HEK293 (cell line): Measurements from ENCODE around the gene SAPCD1.

Experiments used
- CTCF ChIA-PET: fragments of 350-600 bp; formaldehyde crosslinking; extraction: SDS; loops from one replicate; lab custom pipeline; 2021; ENCODE audit warnings: antibody characterized with exemption; lab: Yijun Ruan, JAX
- POLR2A ChIA-PET: fragments of 300-600 bp; formaldehyde crosslinking; extraction: SDS; loops from one replicate; lab custom pipeline; 2020; ENCODE audit warnings: antibody characterized with exemption, inconsistent platforms; lab: Yijun Ruan, JAX
- H3K27ac ChIP-seq: fragments of 200-500 bp; sonication (Bioruptor generic); 2 replicates; pipeline ENCODE4 v1.5.1; 2014; ENCODE audit warnings: low read depth, low read length, control low read depth, inconsistent platforms; ENCODE audit errors: extremely low read depth
- H3K36me3 ChIP-seq, 2 experiments: fragments of 200-500 bp in 1 of 2; sonication (Bioruptor generic) in 1 of 2; 1 replicate in 1 of 2; 2 replicates in 1 of 2; pipeline ENCODE4 v1.5.1; 2014 to 2017; ENCODE audit warnings: inconsistent platforms in 2 of 2, low read length in 2 of 2; ENCODE audit not compliant: control insufficient read depth in 2 of 2, insufficient read depth in 1 of 2
- H3K4me1 ChIP-seq: fragments of 200-500 bp; sonication (Bioruptor generic); 2 replicates; pipeline ENCODE4 v1.5.1; 2014; ENCODE audit warnings: mild to moderate bottlenecking, low read length, inconsistent platforms; ENCODE audit not compliant: control insufficient read depth, insufficient read depth
- H3K4me3 ChIP-seq: 2 replicates; pipeline ENCODE4 v1.5.1; 2011; ENCODE audit warnings: low read depth, mild to moderate bottlenecking, control low read depth, low read length, moderate library complexity
- H3K9me3 ChIP-seq: fragments of 200-500 bp; sonication (Bioruptor generic); 2 replicates; pipeline ENCODE4 v1.5.1; 2014; ENCODE audit warnings: low read depth, low read length, inconsistent platforms; ENCODE audit not compliant: control insufficient read depth, insufficient read depth
- GFI1B ChIP-seq: fragments of 450-650 bp; formaldehyde crosslinking; IDR thresholded peaks from 2 replicates; pipeline ENCODE4 v1.5.1; 2016; ENCODE audit warnings: missing biosample characterization, missing genetic modification characterization
- KLF1 ChIP-seq: fragments of 450-650 bp; formaldehyde crosslinking; IDR thresholded peaks from 2 replicates; pipeline ENCODE4 v1.5.1; 2016; ENCODE audit warnings: missing biosample characterization, missing genetic modification characterization
- PRDM10 ChIP-seq: fragments of 450-650 bp; formaldehyde crosslinking; IDR thresholded peaks from 2 replicates; pipeline ENCODE4 v1.5.1; 2016; ENCODE audit warnings: missing biosample characterization, missing genetic modification characterization
- WT1 ChIP-seq: fragments of 450-650 bp; formaldehyde crosslinking; IDR thresholded peaks from 2 replicates; pipeline ENCODE4 v1.5.1; 2016; ENCODE audit warnings: missing biosample characterization, missing genetic modification characterization
- ZBTB17 ChIP-seq: fragments of 450-650 bp; formaldehyde crosslinking; IDR thresholded peaks from 2 replicates; pipeline ENCODE4 v1.5.1; 2016; ENCODE audit warnings: missing biosample characterization, missing genetic modification characterization
- ZFP41 ChIP-seq: fragments of 450-650 bp; formaldehyde crosslinking; IDR thresholded peaks from 2 replicates; pipeline ENCODE4 v1.5.1; 2016; ENCODE audit warnings: missing biosample characterization, missing genetic modification characterization, borderline replicate concordance
- ZIC2 ChIP-seq: fragments of 450-650 bp; formaldehyde crosslinking; IDR thresholded peaks from 2 replicates; pipeline ENCODE4 v1.5.1; 2016; ENCODE audit warnings: missing biosample characterization, missing genetic modification characterization
- ZNF10 ChIP-seq: fragments of 450-650 bp; formaldehyde crosslinking; IDR thresholded peaks from 2 replicates; pipeline ENCODE4 v1.5.1; 2017; ENCODE audit warnings: missing biosample characterization, missing genetic modification characterization
- ZNF138 ChIP-seq: fragments of 450-650 bp; formaldehyde crosslinking; IDR thresholded peaks from 2 replicates; pipeline ENCODE4 v1.5.1; 2016; ENCODE audit warnings: missing biosample characterization, missing genetic modification characterization, borderline replicate concordance
- ZNF202 ChIP-seq: fragments of 450-650 bp; formaldehyde crosslinking; IDR thresholded peaks from 2 replicates; pipeline ENCODE4 v1.5.1; 2016; ENCODE audit warnings: missing biosample characterization, missing genetic modification characterization, borderline replicate concordance
- ZNF239 ChIP-seq: fragments of 450-650 bp; formaldehyde crosslinking; IDR thresholded peaks from 2 replicates; pipeline ENCODE4 v1.5.1; 2016; ENCODE audit warnings: missing biosample characterization, missing genetic modification characterization
- ZNF292 ChIP-seq: fragments of 450-650 bp; formaldehyde crosslinking; IDR thresholded peaks from 2 replicates; pipeline ENCODE4 v1.5.1; 2016; ENCODE audit warnings: low read depth, missing biosample characterization, missing genetic modification characterization, borderline replicate concordance
- ZNF311 ChIP-seq: fragments of 450-650 bp; formaldehyde crosslinking; IDR thresholded peaks from 2 replicates; pipeline ENCODE4 v1.5.1; 2017; ENCODE audit warnings: missing biosample characterization, missing genetic modification characterization, borderline replicate concordance
- ZNF473 ChIP-seq: fragments of 450-650 bp; formaldehyde crosslinking; IDR thresholded peaks from 2 replicates; pipeline ENCODE4 v1.5.1; 2017; ENCODE audit warnings: missing biosample characterization, missing genetic modification characterization
- ZNF521 ChIP-seq: fragments of 450-650 bp; formaldehyde crosslinking; IDR thresholded peaks from 2 replicates; pipeline ENCODE4 v1.5.1; 2017; ENCODE audit warnings: missing biosample characterization, mild to moderate bottlenecking, missing genetic modification characterization
- ZNF530 ChIP-seq: fragments of 450-650 bp; formaldehyde crosslinking; IDR thresholded peaks from 2 replicates; pipeline ENCODE4 v1.5.1; 2016; ENCODE audit warnings: low read depth, missing biosample characterization, missing genetic modification characterization
- ZNF600 ChIP-seq: fragments of 450-650 bp; formaldehyde crosslinking; IDR thresholded peaks from 2 replicates; pipeline ENCODE4 v1.5.1; 2016; ENCODE audit warnings: missing biosample characterization, missing genetic modification characterization
- ZNF776 ChIP-seq: fragments of 450-650 bp; formaldehyde crosslinking; IDR thresholded peaks from 2 replicates; pipeline ENCODE4 v1.5.0; 2017; ENCODE audit warnings: missing biosample characterization, missing genetic modification characterization, borderline replicate concordance
- ZNF837 ChIP-seq: fragments of 450-650 bp; formaldehyde crosslinking; IDR thresholded peaks from 2 replicates; pipeline ENCODE4 v1.5.1; 2016; ENCODE audit warnings: missing biosample characterization, missing genetic modification characterization
- TF ChIP-seq, protein P1 (sequence below): fragments of 450-650 bp; formaldehyde crosslinking; IDR thresholded peaks from 2 replicates; pipeline ENCODE4 v1.5.1; 2017; ENCODE audit warnings: missing biosample characterization, missing genetic modification characterization
- TF ChIP-seq, protein P2 (sequence below): fragments of 450-650 bp; formaldehyde crosslinking; IDR thresholded peaks from 2 replicates; pipeline ENCODE4 v1.5.1; 2016; ENCODE audit warnings: missing biosample characterization, missing genetic modification characterization

The SAPCD1 gene

DNA sequence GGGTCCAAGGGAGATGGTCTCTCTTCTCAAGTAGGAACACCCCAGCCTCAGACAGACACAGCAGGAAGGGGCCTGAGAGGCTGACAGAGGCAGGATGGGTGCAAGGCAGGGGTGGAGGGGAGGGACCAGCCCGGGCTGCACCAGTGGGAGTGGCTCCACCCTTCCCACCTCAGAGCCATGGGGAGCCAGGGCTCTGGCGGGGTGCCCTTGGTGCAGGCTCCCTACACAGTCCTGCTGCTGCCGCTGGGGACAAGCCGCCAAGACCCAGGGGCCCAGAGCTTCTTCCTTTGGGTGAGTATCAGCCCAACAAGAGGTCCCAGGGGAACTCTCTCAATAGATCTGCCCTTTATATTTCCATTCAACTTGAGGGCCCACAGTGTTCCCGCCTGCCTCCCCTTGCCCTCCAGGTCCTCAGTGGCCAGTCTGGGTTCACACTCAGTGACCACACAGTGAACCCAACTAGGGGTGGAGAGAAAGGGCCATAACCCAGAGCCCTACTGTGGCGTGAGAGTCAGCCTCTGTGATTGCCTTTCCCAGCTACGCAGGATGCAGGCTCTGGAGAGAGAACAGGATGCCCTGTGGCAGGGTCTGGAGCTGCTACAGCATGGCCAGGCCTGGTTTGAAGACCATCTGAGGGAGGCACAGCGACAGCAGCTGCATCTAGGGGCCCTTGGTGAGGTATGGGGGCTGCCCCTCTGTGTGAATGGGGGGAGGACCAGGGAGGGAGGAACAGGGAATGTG lies 592 bp downstream of the SAPCD1 start:
- TF ChIP-seq ZIC2 (tag by site-specific recombination) (peak; percentile 53), ZNF473 (tag by site-specific recombination) (no peak)
- H3K4me1 ChIP-seq = no peaks in the 10 kb centered on the region
- CTCF ChIA-PET = interaction anchor here (0.7 to 2.1 kb wide), 2 partner anchors 12 to 17 kb away, joined by 4 to 5 read pairs; no protein-coding TSS in a partner anchor
- peaks cover 14 to 69% of the 10 kb centered on the region in 2 experiments; a peak in 2 of 3 replicates for H3K36me3 ChIP-seq
- no peak overlapping the region for H3K4me3 ChIP-seq
- H3K9me3 ChIP-seq = no peaks in the 10 kb centered on the region
- POLR2A ChIA-PET = interaction anchor here (0.9 to 1.7 kb wide), 3 partner anchors 10 to 64 kb away, joined by 3 to 8 read pairs (median 4); partner anchors contain the start of genes HSPA1B and MSH5
- H3K27ac ChIP-seq = no peak overlapping the region

- no peaks in the 10 kb centered on the region for H3K9me3 ChIP-seq
- ChIA-PET POLR2A (interaction anchor here (0.6 to 1.7 kb wide), 4 partner anchors 11 to 70 kb away, joined by 3 to 8 read pairs (median 4); partner anchors contain the start of genes HSPA1B and MSH5), CTCF (interaction anchor here (0.7 to 2.1 kb wide), 2 partner anchors 12 to 17 kb away, joined by 4 to 5 read pairs; no protein-coding TSS in a partner anchor)
- H3K27ac ChIP-seq = no peak overlapping the region
- no peaks in the 10 kb centered on the region for H3K4me1 ChIP-seq
- H3K4me3 ChIP-seq = no peak overlapping the region
- H3K36me3 ChIP-seq = peaks cover 14 to 64% of the 10 kb centered on the region in 2 experiments; a peak in 2 of 3 replicates
- 0 out of 2 replicates have a peak, but pooled peaks have one; percentile 9 for TF ChIP-seq WT1 (tag by site-specific recombination)
- no peak for TF ChIP-seq ZNF530 (tag by site-specific recombination)
- no peak for TF ChIP-seq ZFP41 (tag by site-specific recombination)
- TF ChIP-seq PRDM10 (tag by site-specific recombination) = peak; percentile 99
- TF ChIP-seq ZNF776 (tag by site-specific recombination) = no peak
- TF ChIP-seq, protein P1, sequence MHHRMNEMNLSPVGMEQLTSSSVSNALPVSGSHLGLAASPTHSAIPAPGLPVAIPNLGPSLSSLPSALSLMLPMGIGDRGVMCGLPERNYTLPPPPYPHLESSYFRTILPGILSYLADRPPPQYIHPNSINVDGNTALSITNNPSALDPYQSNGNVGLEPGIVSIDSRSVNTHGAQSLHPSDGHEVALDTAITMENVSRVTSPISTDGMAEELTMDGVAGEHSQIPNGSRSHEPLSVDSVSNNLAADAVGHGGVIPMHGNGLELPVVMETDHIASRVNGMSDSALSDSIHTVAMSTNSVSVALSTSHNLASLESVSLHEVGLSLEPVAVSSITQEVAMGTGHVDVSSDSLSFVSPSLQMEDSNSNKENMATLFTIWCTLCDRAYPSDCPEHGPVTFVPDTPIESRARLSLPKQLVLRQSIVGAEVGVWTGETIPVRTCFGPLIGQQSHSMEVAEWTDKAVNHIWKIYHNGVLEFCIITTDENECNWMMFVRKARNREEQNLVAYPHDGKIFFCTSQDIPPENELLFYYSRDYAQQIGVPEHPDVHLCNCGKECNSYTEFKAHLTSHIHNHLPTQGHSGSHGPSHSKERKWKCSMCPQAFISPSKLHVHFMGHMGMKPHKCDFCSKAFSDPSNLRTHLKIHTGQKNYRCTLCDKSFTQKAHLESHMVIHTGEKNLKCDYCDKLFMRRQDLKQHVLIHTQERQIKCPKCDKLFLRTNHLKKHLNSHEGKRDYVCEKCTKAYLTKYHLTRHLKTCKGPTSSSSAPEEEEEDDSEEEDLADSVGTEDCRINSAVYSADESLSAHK = 0 out of 2 replicates have a peak, but pooled peaks have one; percentile 22
- TF ChIP-seq ZNF473 (tag by site-specific recombination) = no peak
- TF ChIP-seq ZNF837 (tag by site-specific recombination) = no peak
- no peak for TF ChIP-seq ZNF10 (tag by site-specific recombination)
- no peak for TF ChIP-seq ZNF202 (tag by site-specific recombination)
- no peak for TF ChIP-seq ZNF239 (tag by site-specific recombination)
- TF ChIP-seq ZBTB17 (tag by site-specific recombination) = peak; percentile 34; the same call in 1 of the 2 replicates
- no peak for TF ChIP-seq ZNF311 (tag by site-specific recombination)
- TF ChIP-seq, protein P2, sequence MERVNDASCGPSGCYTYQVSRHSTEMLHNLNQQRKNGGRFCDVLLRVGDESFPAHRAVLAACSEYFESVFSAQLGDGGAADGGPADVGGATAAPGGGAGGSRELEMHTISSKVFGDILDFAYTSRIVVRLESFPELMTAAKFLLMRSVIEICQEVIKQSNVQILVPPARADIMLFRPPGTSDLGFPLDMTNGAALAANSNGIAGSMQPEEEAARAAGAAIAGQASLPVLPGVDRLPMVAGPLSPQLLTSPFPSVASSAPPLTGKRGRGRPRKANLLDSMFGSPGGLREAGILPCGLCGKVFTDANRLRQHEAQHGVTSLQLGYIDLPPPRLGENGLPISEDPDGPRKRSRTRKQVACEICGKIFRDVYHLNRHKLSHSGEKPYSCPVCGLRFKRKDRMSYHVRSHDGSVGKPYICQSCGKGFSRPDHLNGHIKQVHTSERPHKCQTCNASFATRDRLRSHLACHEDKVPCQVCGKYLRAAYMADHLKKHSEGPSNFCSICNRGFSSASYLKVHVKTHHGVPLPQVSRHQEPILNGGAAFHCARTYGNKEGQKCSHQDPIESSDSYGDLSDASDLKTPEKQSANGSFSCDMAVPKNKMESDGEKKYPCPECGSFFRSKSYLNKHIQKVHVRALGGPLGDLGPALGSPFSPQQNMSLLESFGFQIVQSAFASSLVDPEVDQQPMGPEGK = no peak
- TF ChIP-seq ZNF138 (tag by site-specific recombination) = no peak
- TF ChIP-seq ZNF292 = no peak
- peak; percentile 78 for TF ChIP-seq KLF1 (tag by site-specific recombination)
- no peak for TF ChIP-seq ZNF521 (tag by site-specific recombination)
- no peak for TF ChIP-seq GFI1B
- TF ChIP-seq ZNF600 = peak; percentile 90
These were observed 1.1 kb downstream of the SAPCD1 start for GRCh38 chr6:31763619-31763940.
